H9 (cell line): ENCODE data around the gene LRMDA. TPM values are rescaled to one million over a fixed set of nuclear protein-coding genes. Genes with fewer than 3 reads are reported as not detected.

Experiments
- DNase-seq: peaks from one replicate; pipeline ENCODE4 v3.0.0-alpha.2; 2017
- H2AFZ ChIP-seq: one replicate; pipeline ENCODE4 v1.6.1; 2013; ENCODE audit warnings: mild to moderate bottlenecking, low read length, control low read depth, moderate library complexity
- H2AK5ac ChIP-seq: 2 replicates; pipeline ENCODE4 v1.6.1; 2013; ENCODE audit warnings: low read length, control low read depth, mixed read lengths; ENCODE audit not compliant: insufficient read length
- H2BK120ac ChIP-seq: one replicate; pipeline ENCODE4 v1.6.1; 2013; ENCODE audit warnings: low read depth, mild to moderate bottlenecking, low read length, control low read depth, inconsistent platforms; ENCODE audit not compliant: poor library complexity, severe bottlenecking
- H2BK12ac ChIP-seq: 2 replicates; pipeline ENCODE4 v1.6.1; 2013; ENCODE audit warnings: low read length, control low read depth, mixed read lengths, low read depth; ENCODE audit not compliant: insufficient read length
- H2BK15ac ChIP-seq: 2 replicates; pipeline ENCODE4 v1.6.1; 2013; ENCODE audit warnings: low read depth, low read length, control low read depth
- H2BK20ac ChIP-seq: one replicate; pipeline ENCODE4 v1.6.1; 2013; ENCODE audit warnings: low read depth, mild to moderate bottlenecking, low read length, control low read depth, inconsistent platforms; ENCODE audit not compliant: poor library complexity, severe bottlenecking
- H2BK5ac ChIP-seq: 2 replicates; pipeline ENCODE4 v1.6.1; 2013; ENCODE audit warnings: low read length, control low read depth, mixed read lengths; ENCODE audit not compliant: insufficient read length
- H3K14ac ChIP-seq: 2 replicates; pipeline ENCODE4 v1.6.1; 2013; ENCODE audit warnings: low read length, control low read depth; ENCODE audit not compliant: insufficient read depth
- H3K18ac ChIP-seq: 2 replicates; pipeline ENCODE4 v1.6.1; 2013; ENCODE audit warnings: low read depth, mild to moderate bottlenecking, mixed read lengths, low read length, control low read depth; ENCODE audit not compliant: insufficient read length
- H3K23ac ChIP-seq: 2 replicates; pipeline ENCODE4 v1.6.1; 2013; ENCODE audit warnings: low read length, control low read depth, mixed read lengths, low read depth; ENCODE audit not compliant: insufficient read length
- H3K23me2 ChIP-seq: 2 replicates; pipeline ENCODE4 v1.6.1; 2013; ENCODE audit warnings: low read depth, mild to moderate bottlenecking, mixed read lengths, low read length, control low read depth; ENCODE audit not compliant: insufficient read length, poor library complexity, severe bottlenecking
- H3K27ac ChIP-seq: 2 replicates; pipeline ENCODE4 v1.5.1; 2013; ENCODE audit warnings: low read length, control low read depth, mixed read lengths, low read depth; ENCODE audit not compliant: insufficient read length
- H3K27me3 ChIP-seq: 2 replicates; pipeline ENCODE4 v1.6.1; 2013; ENCODE audit warnings: low read length, control low read depth, inconsistent platforms; ENCODE audit not compliant: insufficient read depth
- H3K4ac ChIP-seq: 2 replicates; pipeline ENCODE4 v1.6.1; 2013; ENCODE audit warnings: low read depth, mild to moderate bottlenecking, control low read depth, inconsistent platforms, low read length, moderate library complexity
- H3K4me1 ChIP-seq: 2 replicates; pipeline ENCODE4 v1.6.1; 2013; ENCODE audit warnings: low read length, control low read depth, inconsistent platforms; ENCODE audit not compliant: insufficient read depth
- H3K4me2 ChIP-seq: 2 replicates; pipeline ENCODE4 v1.6.1; 2013; ENCODE audit warnings: low read length, control low read depth, mixed read lengths; ENCODE audit not compliant: insufficient read length, insufficient read depth
- H3K56ac ChIP-seq: 2 replicates; pipeline ENCODE4 v1.6.1; 2013; ENCODE audit warnings: low read depth, mild to moderate bottlenecking, mixed read lengths, low read length, control low read depth; ENCODE audit not compliant: insufficient read length
- H3K79me1 ChIP-seq: 2 replicates; pipeline ENCODE4 v1.6.1; 2013; ENCODE audit warnings: low read depth, mild to moderate bottlenecking, moderate library complexity, low read length, control low read depth, inconsistent platforms; ENCODE audit not compliant: insufficient read depth, poor library complexity, severe bottlenecking
- H3K79me2 ChIP-seq: 2 replicates; pipeline ENCODE4 v1.6.1; 2013; ENCODE audit warnings: low read length, control low read depth, inconsistent platforms; ENCODE audit not compliant: insufficient read depth
- H3K9ac ChIP-seq: 2 replicates; pipeline ENCODE4 v1.6.1; 2013; ENCODE audit warnings: low read length, control low read depth, mixed read lengths; ENCODE audit not compliant: insufficient read length; ENCODE audit errors: extremely low read depth
- H3K9me3 ChIP-seq: one replicate; pipeline ENCODE4 v1.6.1; 2013; ENCODE audit warnings: low read depth, low read length, inconsistent platforms; ENCODE audit not compliant: control insufficient read depth
- H3T11ph ChIP-seq: one replicate; pipeline ENCODE4 v1.6.1; 2013; ENCODE audit warnings: mild to moderate bottlenecking, low read length, control low read depth, inconsistent platforms
- H4K20me1 ChIP-seq: one replicate; pipeline ENCODE4 v1.6.1; 2013; ENCODE audit not compliant: control insufficient read depth, insufficient read length, insufficient read depth
- H4K5ac ChIP-seq: 2 replicates; pipeline ENCODE4 v1.6.1; 2013; ENCODE audit warnings: low read depth, mild to moderate bottlenecking, mixed read lengths, low read length, control low read depth; ENCODE audit not compliant: insufficient read length
- H4K8ac ChIP-seq: replicated peaks from 2 replicates; pipeline ENCODE4 v1.6.1; 2013; ENCODE audit warnings: low read length, control low read depth, mixed read lengths, low read depth; ENCODE audit not compliant: insufficient read length
- H4K91ac ChIP-seq: 2 replicates; pipeline ENCODE4 v1.6.1; 2013; ENCODE audit warnings: low read depth, mild to moderate bottlenecking, moderate library complexity, mixed read lengths, low read length, control low read depth; ENCODE audit not compliant: insufficient read length
- H3K27ac Mint-ChIP-seq, 3 experiments: 2 replicates in 2 of 3; 3 replicates in 1 of 3; pipeline ENCODE4 v1.8.0; 2020 to 2021; ENCODE audit warnings: mixed read lengths in 3 of 3, mild to moderate bottlenecking in 1 of 3, moderate library complexity in 1 of 3
- H3K27me3 Mint-ChIP-seq: 2 replicates; pipeline ENCODE4 v1.8.0; 2021; ENCODE audit warnings: low read depth, mild to moderate bottlenecking, moderate library complexity, mixed read lengths
- H3K36me3 Mint-ChIP-seq, 3 experiments: 2 replicates in 2 of 3; 3 replicates in 1 of 3; pipeline ENCODE4 v1.8.0; 2020 to 2021; ENCODE audit warnings: low read depth in 3 of 3, mixed read lengths in 3 of 3; ENCODE audit not compliant: insufficient read depth in 1 of 3
- H3K4me1 Mint-ChIP-seq, 2 experiments: 2 replicates each; pipeline ENCODE4 v1.8.0; 2020; ENCODE audit warnings: mixed read lengths in 2 of 2
- H3K4me3 Mint-ChIP-seq, 2 experiments: 2 replicates in 1 of 2; 3 replicates in 1 of 2; pipeline ENCODE4 v1.8.0; 2020 to 2021; ENCODE audit warnings: mild to moderate bottlenecking in 2 of 2, mixed read lengths in 2 of 2, moderate library complexity in 1 of 2
- H3K9me3 Mint-ChIP-seq, 2 experiments: 2 replicates in 1 of 2; 3 replicates in 1 of 2; pipeline ENCODE4 v1.8.0; 2020; ENCODE audit warnings: mild to moderate bottlenecking in 2 of 2, mixed read lengths in 2 of 2, moderate library complexity in 1 of 2
- WGBS: extraction: QIAGEN DNeasy Blood & Tissue Kit; methylation state at CpG from one replicate; pipeline ENCODE4 v1.1.7; 2013; ENCODE audit warnings: missing lambda C conversion rate, low lambda C conversion rate, mixed read lengths; ENCODE audit not compliant: insufficient read length; ENCODE audit errors: extremely low coverage; 5-methylcytosine and 5-hydroxymethylcytosine counted together
- total RNA-seq: library from RNA; stranded (reverse); gene quantifications from 2 replicates; pipeline ENCODE4 v1.2.1, GENCODE V29; 2021
- TF ChIP-seq, protein P1 (sequence below): fragments of 200-600 bp; sonication (generic); conservative IDR thresholded peaks from 3 replicates; pipeline ENCODE4 v1.8.0; 2021; ENCODE audit warnings: antibody characterized with exemption, mild to moderate bottlenecking

The LRMDA gene
- total RNA-seq, 1 experiment from 2014 or later: 1.8 TPM

DNA sequence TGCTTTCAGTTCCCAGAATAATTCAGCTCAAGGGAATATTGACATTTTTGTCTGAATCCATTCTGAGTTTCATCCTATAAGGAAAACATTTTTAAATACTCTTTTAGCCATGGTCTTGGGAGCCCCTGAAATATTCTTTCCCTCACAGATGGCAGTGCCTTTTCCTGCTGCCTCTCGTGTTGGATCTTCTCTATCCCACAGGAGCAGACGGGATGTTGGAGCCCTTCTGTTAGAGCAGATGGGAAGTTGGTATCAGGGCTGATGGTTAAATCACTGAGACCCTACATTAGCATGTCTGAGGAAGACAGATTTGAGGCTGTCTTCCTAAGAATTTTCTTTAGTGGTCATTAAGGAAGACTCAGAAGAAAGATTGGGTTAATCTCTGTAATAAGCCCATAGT lies 737.8 kb downstream of the LRMDA start:
- Histone ChIP-seq H2BK15ac (no peak overlapping the region), H2BK20ac (no peak overlapping the region), H3K56ac (no peak overlapping the region), H3K23ac (no peak overlapping the region), H3K79me2 (no peaks in the 10 kb centered on the region), H3T11ph (no peak overlapping the region), H3K23me2 (no peaks in the 10 kb centered on the region), H2BK12ac (no peak overlapping the region), H3K4me2 (no peak overlapping the region), H4K20me1 (no peaks in the 10 kb centered on the region), H3K9ac (no peak overlapping the region), H4K5ac (no peak overlapping the region), H3K18ac (no peak overlapping the region), H2BK120ac (no peak overlapping the region), H3K14ac (no peak overlapping the region), H3K4me1 (no peaks in the 10 kb centered on the region), H3K9me3 (no peaks in the 10 kb centered on the region), H3K4ac (no peak overlapping the region), H2AK5ac (no peak overlapping the region), H3K79me1 (no peaks in the 10 kb centered on the region), H2BK5ac (no peak overlapping the region), H4K91ac (no peak overlapping the region), H2AFZ (no peak overlapping the region), H3K27ac (no peak overlapping the region), H4K8ac (no peak overlapping the region), H3K27me3 (no peaks in the 10 kb centered on the region)
- Mint-ChIP-seq H3K9me3 (peaks cover 7 to 16% of the 10 kb centered on the region in 2 experiments), H3K4me3 (no peak overlapping the region), H3K4me1 (no peaks in the 10 kb centered on the region), H3K27ac (no peak overlapping the region), H3K27me3 (no peaks in the 10 kb centered on the region; the same call in 1 of the 2 replicates), H3K36me3 (peaks cover 5% of the 10 kb centered on the region in 3 experiments; a peak in 5 of 7 replicates)
- no peak for DNase-seq
- TF ChIP-seq, protein P1, sequence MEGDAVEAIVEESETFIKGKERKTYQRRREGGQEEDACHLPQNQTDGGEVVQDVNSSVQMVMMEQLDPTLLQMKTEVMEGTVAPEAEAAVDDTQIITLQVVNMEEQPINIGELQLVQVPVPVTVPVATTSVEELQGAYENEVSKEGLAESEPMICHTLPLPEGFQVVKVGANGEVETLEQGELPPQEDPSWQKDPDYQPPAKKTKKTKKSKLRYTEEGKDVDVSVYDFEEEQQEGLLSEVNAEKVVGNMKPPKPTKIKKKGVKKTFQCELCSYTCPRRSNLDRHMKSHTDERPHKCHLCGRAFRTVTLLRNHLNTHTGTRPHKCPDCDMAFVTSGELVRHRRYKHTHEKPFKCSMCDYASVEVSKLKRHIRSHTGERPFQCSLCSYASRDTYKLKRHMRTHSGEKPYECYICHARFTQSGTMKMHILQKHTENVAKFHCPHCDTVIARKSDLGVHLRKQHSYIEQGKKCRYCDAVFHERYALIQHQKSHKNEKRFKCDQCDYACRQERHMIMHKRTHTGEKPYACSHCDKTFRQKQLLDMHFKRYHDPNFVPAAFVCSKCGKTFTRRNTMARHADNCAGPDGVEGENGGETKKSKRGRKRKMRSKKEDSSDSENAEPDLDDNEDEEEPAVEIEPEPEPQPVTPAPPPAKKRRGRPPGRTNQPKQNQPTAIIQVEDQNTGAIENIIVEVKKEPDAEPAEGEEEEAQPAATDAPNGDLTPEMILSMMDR: no peak
- WGBS: no CpG with 5 or more reads among the region's 2 CpGs
